Ecto neural progenitor cell (in vitro differentiated cells): Measurements from ENCODE around the gene HIBADH.
"Not testable (repeated sequence)": the region's sequence is repeated elsewhere in the genome, so short reads cannot be mapped to it uniquely, and the experiment has no call there.

Experiments used
- DNase-seq: peaks from one replicate; pipeline ENCODE4 v3.0.0-alpha.2; 2018; ENCODE audit warnings: low spot score

Gene HIBADH

DNA sequence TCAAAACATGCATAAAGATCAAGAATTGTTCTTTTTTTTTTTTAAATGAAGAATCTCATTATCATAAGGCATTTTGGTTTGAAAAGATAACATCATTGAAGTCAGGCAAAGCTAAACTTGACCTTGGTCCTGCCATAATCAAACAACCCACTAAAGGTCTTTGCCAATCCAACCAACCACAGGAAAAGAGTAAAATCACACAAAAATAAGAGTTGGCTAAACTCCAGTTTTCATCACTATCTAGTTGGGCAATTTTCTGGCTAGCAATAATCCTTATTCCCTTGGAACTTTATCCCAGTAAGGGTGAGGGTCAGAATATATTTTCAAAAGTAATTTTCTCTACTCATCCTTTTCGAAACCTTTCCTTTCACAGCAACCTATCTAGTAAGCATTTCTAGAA is 62.4 kb downstream of the HIBADH start:
- DNase-seq, result no peak

DNA sequence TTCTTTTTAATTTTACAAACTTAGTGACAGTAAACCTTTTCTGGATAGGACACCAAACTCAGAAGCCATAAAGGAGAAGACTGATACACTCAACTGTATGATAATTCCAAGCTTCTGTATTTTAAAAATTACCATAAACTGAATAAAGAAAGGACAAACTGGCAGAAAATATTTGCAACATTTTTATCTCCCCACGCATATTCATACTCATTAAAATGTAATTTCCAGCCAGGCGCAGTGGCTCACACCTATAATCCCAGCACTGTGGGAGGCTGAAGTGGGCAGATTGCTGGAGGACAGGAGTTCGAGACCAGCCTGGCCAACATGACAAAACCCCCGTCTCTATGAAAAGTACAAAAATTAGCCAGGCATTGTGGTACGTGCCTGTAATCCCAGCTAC is 67.7 kb downstream of the HIBADH start:
- no peak for DNase-seq

DNA sequence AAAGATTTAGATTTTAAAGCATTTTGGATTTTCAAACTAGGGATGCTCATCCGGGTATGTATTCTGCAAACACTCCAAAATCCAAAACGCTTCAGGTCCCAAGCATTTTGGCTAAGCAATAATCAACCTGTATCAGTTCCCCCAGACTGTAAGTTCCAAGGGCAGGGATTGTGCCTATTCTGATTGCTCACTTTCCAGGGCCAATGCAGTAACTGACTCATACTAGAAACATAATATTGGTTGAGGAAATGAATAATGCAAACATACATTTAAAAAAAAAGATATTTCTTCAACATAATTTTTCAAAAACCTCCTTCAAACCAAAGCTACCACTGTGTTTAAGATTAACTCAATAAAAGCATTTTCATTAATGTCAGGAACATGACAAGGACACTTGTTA is 69.5 kb downstream of the HIBADH start:
- no peak for DNase-seq

- DNase-seq, result no peak
Observed at GRCh38 chr7:27590416-27590815, 72.3 kb downstream of the HIBADH start.

DNA sequence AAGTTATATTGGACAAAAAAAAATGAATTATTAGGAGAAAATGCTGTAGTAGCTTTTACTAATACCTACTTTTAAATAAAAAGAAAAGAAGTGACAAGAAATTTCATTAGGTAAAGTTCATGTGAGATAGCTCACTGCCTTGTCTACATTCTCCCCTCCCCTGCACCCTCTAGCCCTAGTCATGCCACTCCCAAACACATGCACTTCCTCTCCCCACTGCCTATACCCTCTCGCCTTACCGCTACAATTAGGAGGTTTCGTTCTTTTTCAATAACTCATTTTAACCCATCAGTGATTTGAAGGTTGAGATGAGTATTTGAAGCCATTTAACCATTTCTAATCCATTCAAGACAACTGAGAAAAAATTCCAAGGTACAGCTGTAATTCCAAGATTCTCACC is 75.3 kb downstream of the HIBADH start:
- no peak for DNase-seq

GRCh38 chr7:27586825-27587224 is 75.9 kb downstream of the HIBADH start:
- no peak for DNase-seq

DNA sequence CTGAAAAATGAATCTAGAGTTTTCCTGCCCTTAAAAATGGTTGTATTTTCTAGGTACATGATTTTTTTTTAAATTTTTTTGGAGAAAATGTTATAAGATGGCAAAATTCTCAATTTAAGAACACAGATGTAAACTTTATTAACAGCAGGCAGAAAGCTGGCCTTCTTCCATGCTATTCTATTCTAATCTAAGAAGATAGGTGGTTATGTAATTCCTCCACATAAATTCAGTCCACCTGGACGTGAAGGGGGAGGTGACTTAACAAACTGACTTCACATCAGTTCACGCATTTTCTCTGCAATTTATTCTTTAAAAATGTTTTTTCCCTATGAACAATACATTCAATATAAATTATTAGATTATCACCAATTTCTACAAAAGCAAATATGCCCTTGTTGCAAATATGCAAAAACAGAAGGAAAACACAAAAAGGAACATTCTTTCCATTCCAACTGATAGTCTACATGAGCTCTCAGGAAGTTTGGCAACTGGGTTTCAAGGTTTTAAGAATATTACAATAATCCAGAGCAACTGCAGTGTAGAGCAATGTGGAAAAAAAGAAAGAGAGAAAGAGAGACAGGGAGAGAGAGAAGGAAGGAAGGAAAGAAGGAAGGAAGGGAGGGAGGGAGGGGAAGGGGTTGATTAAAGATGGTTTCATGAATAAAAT is 76.8 kb downstream of the HIBADH start:
- DNase-seq, result no peak

DNA sequence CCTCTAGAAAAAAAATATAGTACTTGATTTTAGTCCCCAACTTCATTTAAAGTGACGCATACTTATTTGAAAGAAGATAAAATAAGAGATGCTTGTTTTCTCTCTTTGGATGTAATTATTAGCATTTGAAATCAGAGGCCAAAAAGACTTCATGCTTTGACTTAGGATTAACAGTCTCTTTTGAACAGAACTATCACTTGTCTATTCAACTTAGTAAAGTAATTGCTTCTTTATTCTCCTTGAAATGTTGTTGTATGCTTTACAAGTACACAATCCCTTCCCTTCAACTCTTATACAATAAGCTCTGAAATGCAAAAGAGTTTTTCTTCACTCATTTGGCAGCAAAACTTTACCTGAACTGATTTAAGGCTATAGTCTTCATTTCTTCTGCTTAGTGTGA is 80.8 kb downstream of the HIBADH start:
- DNase-seq, result no peak

DNA sequence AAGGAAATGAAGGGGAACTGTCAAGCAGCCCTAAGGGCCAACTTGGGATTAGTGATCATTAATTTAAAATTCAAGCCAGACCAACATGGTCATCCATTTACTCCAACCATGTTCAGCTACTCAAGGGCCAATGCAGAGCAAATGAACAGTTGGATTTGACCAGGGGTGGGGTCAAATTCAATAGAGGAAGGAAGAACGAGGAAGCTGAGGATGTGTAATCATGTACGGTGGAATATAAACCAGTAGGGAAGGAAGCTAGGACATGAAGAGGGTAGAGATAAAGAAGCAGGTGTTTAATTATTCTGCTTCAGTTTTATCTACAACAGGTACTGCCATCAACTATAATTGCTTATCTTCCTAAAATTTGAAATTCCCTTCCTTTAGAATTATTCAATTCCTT is 81.6 kb downstream of the HIBADH start:
- DNase-seq, result no peak

DNA sequence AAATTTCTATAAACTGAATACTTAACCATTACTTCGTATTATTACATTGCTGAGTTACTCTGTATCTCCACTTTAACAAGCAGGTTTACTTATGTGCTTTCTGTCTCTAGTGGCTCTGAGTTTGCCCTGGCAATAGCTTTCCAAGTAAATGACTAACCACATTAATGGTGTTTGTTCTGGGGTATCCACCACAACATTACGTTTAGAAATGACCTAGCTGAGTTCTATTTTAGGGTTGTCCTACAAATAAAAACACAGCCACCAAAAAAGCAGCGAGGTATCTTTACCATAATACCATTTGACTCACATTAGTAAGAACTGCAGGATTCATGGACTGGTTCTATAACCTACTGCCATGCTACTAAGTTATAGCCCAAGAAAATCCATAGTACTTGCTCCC is 83.1 kb downstream of the HIBADH start:
- no peak for DNase-seq

GRCh38 chr7:27578169-27578568 is 84.5 kb downstream of the HIBADH start:
- DNase-seq, result not testable (repeated sequence)

GRCh38 chr7:27576360-27576944 is 86.2 kb downstream of the HIBADH start:
- no peak for DNase-seq

DNA sequence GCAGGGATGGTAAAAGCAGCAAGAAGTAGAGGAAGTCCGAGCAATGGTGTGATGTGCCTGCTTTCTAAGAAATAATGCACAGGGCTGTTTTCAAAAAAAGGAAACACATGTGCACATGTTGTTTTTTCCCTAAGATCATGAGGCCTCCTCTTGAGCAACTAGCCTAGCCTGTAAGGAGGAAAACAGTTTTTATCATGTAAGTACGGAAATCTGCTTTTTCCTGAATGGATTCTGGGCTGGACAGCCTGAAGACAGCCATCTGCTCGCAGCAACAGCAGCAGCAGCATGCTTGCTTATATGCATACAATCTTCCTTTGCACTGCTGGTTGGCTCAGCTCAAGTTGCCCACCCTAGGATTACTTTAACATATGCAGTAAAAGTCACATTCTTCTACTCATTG is 87.1 kb downstream of the HIBADH start:
- DNase-seq, result no peak

- DNase-seq, result no peak
Observed at GRCh38 chr7:27569106-27569505, 93.6 kb downstream of the HIBADH start.

GRCh38 chr7:27567266-27567665 is 95.4 kb downstream of the HIBADH start:
- DNase-seq, result no peak

DNA sequence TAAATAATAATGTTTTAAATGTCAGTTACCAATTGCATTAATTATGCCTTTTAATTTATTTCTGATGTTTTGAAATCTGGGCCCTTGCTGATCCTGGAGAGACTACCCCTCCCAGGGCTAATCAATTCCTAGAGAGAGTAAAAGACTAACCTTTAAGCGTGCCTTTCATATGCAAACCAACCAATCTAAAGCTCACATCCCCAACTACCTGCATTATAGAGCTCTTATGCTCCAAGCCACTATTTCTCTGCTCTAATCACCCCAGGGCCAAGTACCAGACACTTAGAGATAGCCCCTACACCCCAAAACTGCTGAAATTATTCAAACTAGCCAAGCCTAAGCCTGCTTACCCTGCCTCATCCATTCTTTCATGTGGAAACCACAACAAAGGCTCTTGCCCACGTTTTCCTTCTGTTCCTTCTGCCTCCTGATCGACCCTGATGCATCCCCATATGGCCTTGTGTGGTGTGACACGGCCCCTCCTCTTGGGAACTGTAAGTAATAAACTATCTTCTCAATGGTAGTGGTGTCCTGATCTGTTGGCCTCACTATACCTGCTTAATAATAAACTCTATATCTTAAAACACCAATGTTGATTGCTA is 97.7 kb downstream of the HIBADH start:
- DNase-seq, result no peak

GRCh38 chr7:27560706-27561235 is 101.9 kb downstream of the HIBADH start:
- DNase-seq, result no peak

GRCh38 chr7:27555670-27556069 is 107.0 kb downstream of the HIBADH start:
- no peak for DNase-seq

DNA sequence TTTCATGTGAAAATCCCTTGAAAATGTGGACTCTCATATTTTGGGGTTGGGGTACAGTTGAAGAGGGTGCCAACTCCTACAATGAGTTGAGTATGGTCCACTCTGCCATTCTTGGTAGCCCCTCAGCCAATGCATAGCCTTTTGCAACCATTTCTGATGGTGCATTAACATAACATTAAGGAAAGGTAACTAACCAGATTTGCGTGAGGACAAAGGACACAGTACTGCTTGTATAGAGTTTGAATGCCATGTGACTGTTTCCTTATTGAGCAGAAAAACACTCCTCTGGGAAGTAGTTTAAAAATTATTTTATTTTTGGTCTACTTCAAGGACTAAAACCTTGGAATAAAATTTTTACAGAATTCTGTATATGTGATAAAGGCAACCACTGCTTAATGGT is 107.9 kb downstream of the HIBADH start:
- DNase-seq, result no peak

GRCh38 chr7:27553273-27553672 is 109.4 kb downstream of the HIBADH start:
- no peak for DNase-seq

DNA sequence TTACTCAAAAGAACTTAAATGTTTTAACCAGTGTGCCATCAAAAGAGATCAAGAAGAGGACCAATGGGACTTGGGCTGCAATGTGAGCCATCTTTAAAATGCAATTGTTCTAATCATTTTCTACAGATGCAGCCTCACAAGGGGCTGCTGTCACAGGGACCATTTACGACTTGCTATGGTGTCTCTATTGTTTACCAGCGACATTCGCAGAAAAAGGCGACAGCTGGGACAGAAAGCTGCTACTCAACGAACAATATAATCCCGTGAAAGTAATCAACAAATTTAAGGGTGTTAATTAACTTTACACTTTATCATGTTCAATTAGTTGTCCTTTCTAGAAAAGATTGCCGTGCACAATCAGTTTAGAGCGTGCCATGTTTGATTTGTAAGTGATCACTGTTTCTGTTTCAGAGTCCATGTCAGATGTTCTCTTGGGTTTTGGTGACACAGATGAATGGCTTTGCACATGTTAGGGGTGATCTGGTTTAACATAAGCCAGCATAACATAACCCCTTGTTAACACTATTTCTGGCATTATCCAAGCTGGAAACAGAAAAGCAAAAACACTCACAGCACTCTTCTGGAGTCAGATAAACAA is 110.8 kb downstream of the HIBADH start:
- DNase-seq, result no peak

DNA sequence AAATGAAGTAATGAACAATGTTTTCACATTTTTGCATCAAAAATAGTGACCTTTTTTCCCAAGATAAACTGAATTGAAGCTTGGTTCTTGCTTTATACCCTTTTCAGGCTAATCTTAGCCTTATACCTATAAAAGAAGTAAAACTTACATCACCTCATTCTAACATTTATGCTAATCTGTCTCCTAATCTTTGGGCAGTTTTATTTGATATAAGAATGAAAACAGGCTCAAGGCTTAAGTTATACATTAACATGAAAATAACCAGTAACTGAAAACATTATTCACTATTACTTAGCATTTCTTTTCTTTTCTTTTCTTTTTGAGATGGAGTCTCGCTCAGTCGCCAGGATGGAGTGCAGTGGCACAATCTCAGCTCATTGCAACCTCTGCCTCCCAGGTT is 113.1 kb downstream of the HIBADH start:
- DNase-seq, result no peak

GRCh38 chr7:27548304-27548703 is 114.4 kb downstream of the HIBADH start:
- DNase-seq, result no peak
